ENCODE data around the gene CALN1. TPM values are rescaled to one million over a fixed set of nuclear protein-coding genes. Genes with fewer than 3 reads are reported as not detected.

Gene CALN1
- total RNA-seq, 5 donors from 2014 or later (not counting 1 experiment from before 2014, with no cell fraction given) = 0.03 to 0.26 (median 0.05) TPM

DNA sequence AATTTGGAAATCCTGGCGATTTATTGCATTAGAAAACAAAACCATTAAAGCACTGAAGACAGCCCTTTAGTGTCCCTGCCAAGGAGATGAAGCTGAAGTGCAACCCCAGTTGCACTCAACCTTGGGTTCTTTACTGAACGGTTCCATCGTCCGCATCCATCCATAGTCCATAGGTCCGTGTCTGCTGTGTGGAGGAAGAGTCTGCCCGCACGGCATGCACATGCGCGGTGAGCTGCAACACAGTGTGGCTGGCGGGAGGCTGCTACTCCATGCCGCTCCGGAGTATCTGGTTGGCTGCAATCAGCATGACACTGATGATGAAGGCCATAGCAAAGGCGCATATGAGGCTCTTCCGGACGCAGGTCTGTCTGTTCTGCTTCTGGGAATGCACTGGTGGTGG, 624.6 kb downstream of the CALN1 start:
- DNase-seq (no peak), ATAC-seq (replicated peaks in 1 of 4) (no peak)
- no peaks in the 10 kb centered on the region for H3K36me3 ChIP-seq (ENCODE audit: control insufficient read depth in 2 of 2, extremely low read depth in 1 of 2, insufficient read depth in 1 of 2, low read length in 1 of 2)
- H3K27ac ChIP-seq (ENCODE audit: low read length) = no peak overlapping the region
- Mint-ChIP-seq H3K9me3 (peaks cover 17 to 40% (median 19%) of the 10 kb centered on the region in 3 donors), H3K4me1 (no peaks in the 10 kb centered on the region), H3K4me3 (no peak overlapping the region), H3K36me3 (no peaks in the 10 kb centered on the region), H3K27ac (no peak overlapping the region), H3K27me3 (no peaks in the 10 kb centered on the region)
- no peaks in the 10 kb centered on the region for H3K4me1 ChIP-seq (ENCODE audit: control insufficient read depth in 1 of 2, extremely low read depth in 1 of 2, insufficient read depth in 2 of 2, low read length in 2 of 2)
- ChIA-PET POLR2A (no interaction called here), CTCF (no interaction called here)
- H3K4me3 ChIP-seq (ENCODE audit: control insufficient read depth in 1 of 2, extremely low read depth in 1 of 2, low read length in 1 of 2) = no peak overlapping the region
- no peaks in the 10 kb centered on the region for H3K9me3 ChIP-seq
- 94% methylated on average over 14 of the region's 15 CpGs for WGBS (ENCODE audit: insufficient coverage)
- no peaks in the 10 kb centered on the region for H3K27me3 ChIP-seq (replicated peaks in 1 of 2; ENCODE audit: control insufficient read depth in 2 of 2, extremely low read depth in 1 of 2, insufficient read depth in 2 of 2, low read length in 1 of 2)

DNA sequence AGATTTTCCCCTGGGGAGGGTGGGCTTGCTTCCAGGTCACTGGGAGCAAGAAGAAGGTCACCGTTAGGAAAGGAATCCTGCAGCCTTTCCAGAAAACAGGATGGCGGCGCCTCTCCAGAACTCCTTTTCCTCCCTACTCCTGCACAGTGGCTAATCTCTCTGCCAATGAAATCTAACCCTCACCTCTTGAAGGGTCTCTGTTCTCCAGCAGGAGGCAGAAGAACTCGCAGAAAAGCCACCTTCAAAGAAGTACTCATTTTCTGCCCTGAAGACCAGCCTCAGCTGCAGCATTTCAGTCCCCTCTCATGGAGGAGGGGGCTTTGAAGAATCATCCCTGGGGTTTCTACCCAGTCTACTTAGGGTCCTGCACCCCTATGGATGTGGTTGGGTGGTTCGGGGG, 626.9 kb downstream of the CALN1 start:
- no peaks in the 10 kb centered on the region for H3K36me3 Mint-ChIP-seq
- H3K27ac Mint-ChIP-seq = no peak overlapping the region
- peaks cover 12 to 35% (median 14%) of the 10 kb centered on the region in 3 donors for H3K9me3 Mint-ChIP-seq
- Histone ChIP-seq H3K36me3 (ENCODE audit: control insufficient read depth in 2 of 2, extremely low read depth in 1 of 2, insufficient read depth in 1 of 2, low read length in 1 of 2) (no peaks in the 10 kb centered on the region), H3K27me3 (replicated peaks in 1 of 2; ENCODE audit: control insufficient read depth in 2 of 2, extremely low read depth in 1 of 2, insufficient read depth in 2 of 2, low read length in 1 of 2) (no peaks in the 10 kb centered on the region), H3K4me3 (ENCODE audit: control insufficient read depth in 1 of 2, extremely low read depth in 1 of 2, low read length in 1 of 2) (no peak overlapping the region), H3K4me1 (ENCODE audit: control insufficient read depth in 1 of 2, extremely low read depth in 1 of 2, insufficient read depth in 2 of 2, low read length in 2 of 2) (no peaks in the 10 kb centered on the region), H3K9me3 (no peaks in the 10 kb centered on the region), H3K27ac (ENCODE audit: low read length) (no peak overlapping the region)
- ChIA-PET CTCF (no interaction called here), POLR2A (no interaction called here)
- H3K27me3 Mint-ChIP-seq = no peaks in the 10 kb centered on the region
- 100% methylated on average over 2 of the region's 5 CpGs for WGBS (ENCODE audit: insufficient coverage)
- no peaks in the 10 kb centered on the region for H3K4me1 Mint-ChIP-seq
- no peak for ATAC-seq (replicated peaks in 1 of 4)
- DNase-seq = no peak
- no peak overlapping the region for H3K4me3 Mint-ChIP-seq

DNA sequence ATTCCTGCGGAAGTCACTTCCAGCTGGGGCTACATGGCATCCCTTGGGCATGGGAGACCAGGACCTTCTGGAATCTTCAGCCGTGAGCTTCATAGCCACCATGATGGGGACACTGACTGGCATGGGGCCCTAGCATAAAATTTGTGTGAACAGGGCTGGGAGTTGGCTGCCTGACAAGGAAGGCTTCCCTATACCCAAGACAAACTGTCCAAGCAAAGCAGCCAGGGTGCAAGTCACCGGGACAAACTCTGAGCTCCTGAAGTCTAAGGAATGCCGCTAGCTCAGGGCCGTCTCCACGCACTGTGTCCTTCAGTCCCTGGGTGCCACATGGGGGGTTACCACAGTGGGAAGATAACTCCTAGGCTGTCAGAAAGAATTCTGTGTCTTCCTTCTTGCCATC, 627.4 kb downstream of the CALN1 start:
- ChIA-PET CTCF (no interaction called here), POLR2A (no interaction called here)
- Mint-ChIP-seq H3K36me3 (no peaks in the 10 kb centered on the region), H3K27me3 (no peaks in the 10 kb centered on the region), H3K27ac (no peak overlapping the region), H3K4me1 (no peaks in the 10 kb centered on the region), H3K4me3 (no peak overlapping the region), H3K9me3 (peaks cover 10 to 31% (median 12%) of the 10 kb centered on the region in 3 donors)
- DNase-seq (no peak), ATAC-seq (replicated peaks in 1 of 4) (no peak)
- Histone ChIP-seq H3K9me3 (no peaks in the 10 kb centered on the region), H3K36me3 (ENCODE audit: control insufficient read depth in 2 of 2, extremely low read depth in 1 of 2, insufficient read depth in 1 of 2, low read length in 1 of 2) (no peaks in the 10 kb centered on the region), H3K4me1 (ENCODE audit: control insufficient read depth in 1 of 2, extremely low read depth in 1 of 2, insufficient read depth in 2 of 2, low read length in 2 of 2) (no peaks in the 10 kb centered on the region), H3K4me3 (ENCODE audit: control insufficient read depth in 1 of 2, extremely low read depth in 1 of 2, low read length in 1 of 2) (no peak overlapping the region), H3K27me3 (replicated peaks in 1 of 2; ENCODE audit: control insufficient read depth in 2 of 2, extremely low read depth in 1 of 2, insufficient read depth in 2 of 2, low read length in 1 of 2) (no peaks in the 10 kb centered on the region), H3K27ac (ENCODE audit: low read length) (no peak overlapping the region)
- WGBS (ENCODE audit: insufficient coverage) = 73% methylated on average over 4 of the region's 6 CpGs

DNA sequence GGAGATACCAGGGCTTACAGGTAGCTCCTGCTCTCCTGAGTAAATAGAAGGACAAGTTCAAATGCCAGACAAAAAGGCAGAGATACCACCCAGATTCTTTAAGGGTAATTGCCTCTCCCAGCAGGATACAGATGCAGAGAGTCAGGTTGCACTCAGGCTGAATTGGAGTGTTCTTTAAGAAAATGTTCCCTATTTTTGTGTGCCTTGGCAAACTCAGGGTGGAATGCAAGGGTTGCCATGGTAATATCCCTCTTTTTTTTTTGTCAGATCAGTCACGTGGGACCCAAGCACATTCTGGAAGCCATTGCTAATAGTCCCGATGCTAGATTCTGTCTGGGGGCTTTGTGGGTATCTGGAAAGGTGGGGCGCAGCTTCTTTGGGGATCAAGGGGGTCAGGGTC, 628.0 kb downstream of the CALN1 start:
- H3K27ac ChIP-seq (ENCODE audit: low read length) = no peak overlapping the region

DNA sequence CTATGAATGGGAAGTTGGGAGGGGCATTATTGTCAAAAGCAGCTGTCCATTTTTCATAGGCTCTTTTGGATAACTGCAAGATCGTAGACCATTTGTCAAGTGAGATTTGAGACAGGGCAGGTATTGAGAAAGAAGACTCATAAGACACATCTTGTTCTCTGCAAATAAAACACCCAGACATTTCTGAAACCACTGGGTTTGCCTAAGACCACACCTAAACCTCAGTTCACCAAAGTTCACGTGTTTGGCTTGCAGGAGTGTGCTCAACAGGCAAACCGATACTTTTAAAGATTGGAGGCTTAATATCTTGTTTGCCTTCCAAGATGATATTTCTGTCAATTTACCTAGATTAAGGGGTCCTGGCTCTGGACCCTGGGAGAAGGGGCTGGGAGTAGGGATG, 628.4 kb downstream of the CALN1 start:
- ChIA-PET POLR2A (no interaction called here), CTCF (interaction anchor here in 1 of 2 donors (0.6 kb wide), 1 partner anchor 175 kb away, joined by 4 read pairs; no protein-coding TSS in a partner anchor)
- WGBS (ENCODE audit: insufficient coverage) = no CpG with 5 or more reads among the region's 3 CpGs
- Histone ChIP-seq H3K36me3 (ENCODE audit: control insufficient read depth in 2 of 2, extremely low read depth in 1 of 2, insufficient read depth in 1 of 2, low read length in 1 of 2) (no peaks in the 10 kb centered on the region), H3K4me3 (ENCODE audit: control insufficient read depth in 1 of 2, extremely low read depth in 1 of 2, low read length in 1 of 2) (no peak overlapping the region), H3K27ac (ENCODE audit: low read length) (no peak overlapping the region), H3K4me1 (ENCODE audit: control insufficient read depth in 1 of 2, extremely low read depth in 1 of 2, insufficient read depth in 2 of 2, low read length in 2 of 2) (no peaks in the 10 kb centered on the region), H3K9me3 (no peaks in the 10 kb centered on the region), H3K27me3 (replicated peaks in 1 of 2; ENCODE audit: control insufficient read depth in 2 of 2, extremely low read depth in 1 of 2, insufficient read depth in 2 of 2, low read length in 1 of 2) (no peaks in the 10 kb centered on the region)
- ATAC-seq (replicated peaks in 1 of 4) = no peak
- Mint-ChIP-seq H3K36me3 (no peaks in the 10 kb centered on the region), H3K9me3 (peaks cover 8 to 30% (median 10%) of the 10 kb centered on the region in 3 donors), H3K27me3 (no peaks in the 10 kb centered on the region), H3K27ac (no peak overlapping the region), H3K4me3 (no peak overlapping the region), H3K4me1 (no peaks in the 10 kb centered on the region)
- DNase-seq = no peak

More for the DNA sequence above, 628.0 kb downstream of the CALN1 start:
- Histone ChIP-seq H3K27me3 (replicated peaks in 1 of 2; ENCODE audit: control insufficient read depth in 2 of 2, extremely low read depth in 1 of 2, insufficient read depth in 2 of 2, low read length in 1 of 2) (no peaks in the 10 kb centered on the region), H3K4me3 (ENCODE audit: control insufficient read depth in 1 of 2, extremely low read depth in 1 of 2, low read length in 1 of 2) (no peak overlapping the region), H3K36me3 (ENCODE audit: control insufficient read depth in 2 of 2, extremely low read depth in 1 of 2, insufficient read depth in 1 of 2, low read length in 1 of 2) (no peaks in the 10 kb centered on the region), H3K4me1 (ENCODE audit: control insufficient read depth in 1 of 2, extremely low read depth in 1 of 2, insufficient read depth in 2 of 2, low read length in 2 of 2) (no peaks in the 10 kb centered on the region), H3K9me3 (no peaks in the 10 kb centered on the region)
- H3K4me1 Mint-ChIP-seq = no peaks in the 10 kb centered on the region
- H3K9me3 Mint-ChIP-seq = peaks cover 8 to 30% (median 10%) of the 10 kb centered on the region in 3 donors
- POLR2A ChIA-PET = no interaction called here
- H3K4me3 Mint-ChIP-seq = no peak overlapping the region
- ATAC-seq (replicated peaks in 1 of 4) = no peak
- H3K27me3 Mint-ChIP-seq = no peaks in the 10 kb centered on the region
- DNase-seq = no peak
- H3K36me3 Mint-ChIP-seq = no peaks in the 10 kb centered on the region
- no CpG with 5 or more reads among the region's 3 CpGs for WGBS (ENCODE audit: insufficient coverage)
- CTCF ChIA-PET = no interaction called here
- no peak overlapping the region for H3K27ac Mint-ChIP-seq

DNA sequence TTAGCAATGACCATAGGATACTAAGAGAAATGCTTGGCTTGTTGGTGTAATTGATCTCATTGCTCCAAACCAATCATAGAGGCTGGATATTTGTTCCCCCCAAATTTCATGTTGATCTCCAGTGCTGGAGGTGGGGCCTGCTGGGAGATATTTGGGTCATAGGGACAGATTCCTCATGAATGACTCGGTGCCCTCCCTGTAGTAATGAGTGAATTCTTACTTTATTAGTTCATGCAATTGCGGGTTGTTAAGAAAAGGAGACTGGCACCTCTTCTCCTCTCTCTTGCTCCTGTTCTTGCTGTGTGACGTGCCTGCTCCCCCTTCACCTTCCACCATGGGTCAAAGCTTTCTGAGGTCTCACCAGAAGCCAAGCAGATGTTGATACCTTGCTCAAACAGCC, 630.1 kb downstream of the CALN1 start:
- Histone ChIP-seq H3K9me3 (no peaks in the 10 kb centered on the region), H3K4me1 (ENCODE audit: control insufficient read depth in 1 of 2, extremely low read depth in 1 of 2, insufficient read depth in 2 of 2, low read length in 2 of 2) (no peaks in the 10 kb centered on the region), H3K4me3 (ENCODE audit: control insufficient read depth in 1 of 2, extremely low read depth in 1 of 2, low read length in 1 of 2) (no peak overlapping the region), H3K27ac (ENCODE audit: low read length) (no peak overlapping the region), H3K27me3 (replicated peaks in 1 of 2; ENCODE audit: control insufficient read depth in 2 of 2, extremely low read depth in 1 of 2, insufficient read depth in 2 of 2, low read length in 1 of 2) (no peaks in the 10 kb centered on the region), H3K36me3 (ENCODE audit: control insufficient read depth in 2 of 2, extremely low read depth in 1 of 2, insufficient read depth in 1 of 2, low read length in 1 of 2) (no peaks in the 10 kb centered on the region)
- Mint-ChIP-seq H3K9me3 (peaks cover 3 to 20% (median 5%) of the 10 kb centered on the region in 3 donors), H3K4me1 (no peaks in the 10 kb centered on the region), H3K36me3 (no peaks in the 10 kb centered on the region), H3K27ac (no peak overlapping the region), H3K4me3 (no peak overlapping the region), H3K27me3 (no peaks in the 10 kb centered on the region)
- DNase-seq = no peak
- POLR2A ChIA-PET = no interaction called here
- 86% methylated on average over 1 of the region's 3 CpGs for WGBS (ENCODE audit: insufficient coverage)
- no peak for ATAC-seq (replicated peaks in 1 of 4)
- CTCF ChIA-PET = no interaction called here

DNA sequence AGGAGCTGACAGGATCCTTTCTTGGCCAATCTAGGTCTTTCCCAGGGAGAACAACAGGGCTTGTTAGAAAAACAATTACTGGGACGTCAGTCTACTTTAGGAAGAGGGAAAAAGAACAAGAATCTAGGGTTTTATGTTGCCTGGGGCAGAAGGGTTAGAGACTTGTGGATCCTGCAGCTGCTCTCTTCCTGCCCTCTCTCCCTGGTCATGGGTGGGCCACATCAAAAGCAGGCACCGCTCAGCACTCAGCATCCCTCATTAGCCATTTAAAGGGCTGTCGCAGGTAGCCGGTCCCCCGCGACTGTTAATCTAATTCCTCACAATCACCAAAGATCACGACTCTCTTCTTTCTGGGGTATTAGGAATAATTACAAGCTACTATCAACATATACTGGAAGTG, 631.9 kb downstream of the CALN1 start:
- Mint-ChIP-seq H3K4me3 (no peak overlapping the region), H3K27ac (no peak overlapping the region), H3K36me3 (no peaks in the 10 kb centered on the region), H3K27me3 (no peaks in the 10 kb centered on the region), H3K4me1 (no peaks in the 10 kb centered on the region), H3K9me3 (peaks cover 0 to 8% (median 5%) of the 10 kb centered on the region in 3 donors)
- ChIA-PET CTCF (no interaction called here), POLR2A (no interaction called here)
- ATAC-seq (replicated peaks in 1 of 4) = no peak
- Histone ChIP-seq H3K27ac (ENCODE audit: low read length) (no peak overlapping the region), H3K9me3 (no peaks in the 10 kb centered on the region), H3K36me3 (ENCODE audit: control insufficient read depth in 2 of 2, extremely low read depth in 1 of 2, insufficient read depth in 1 of 2, low read length in 1 of 2) (no peaks in the 10 kb centered on the region), H3K4me1 (ENCODE audit: control insufficient read depth in 1 of 2, extremely low read depth in 1 of 2, insufficient read depth in 2 of 2, low read length in 2 of 2) (no peaks in the 10 kb centered on the region), H3K27me3 (replicated peaks in 1 of 2; ENCODE audit: control insufficient read depth in 2 of 2, extremely low read depth in 1 of 2, insufficient read depth in 2 of 2, low read length in 1 of 2) (peaks cover 0 to 3% of the 10 kb centered on the region in 2 experiments), H3K4me3 (ENCODE audit: control insufficient read depth in 1 of 2, extremely low read depth in 1 of 2, low read length in 1 of 2) (no peak overlapping the region)
- no peak for DNase-seq
- WGBS (ENCODE audit: insufficient coverage) = 50% methylated on average over 1 of the region's 7 CpGs
